GM19372 (cell line): ENCODE results near the gene OR56B1.

Experiments
- ATAC-seq: cut with Tn5 transposase; IDR thresholded peaks from one replicate; pipeline ENCODE4 v1.9.1; 2021; ENCODE audit warnings: mild to moderate bottlenecking, low read depth, moderate library complexity; ENCODE audit not compliant: unreplicated experiment

The OR56B1 gene

DNA sequence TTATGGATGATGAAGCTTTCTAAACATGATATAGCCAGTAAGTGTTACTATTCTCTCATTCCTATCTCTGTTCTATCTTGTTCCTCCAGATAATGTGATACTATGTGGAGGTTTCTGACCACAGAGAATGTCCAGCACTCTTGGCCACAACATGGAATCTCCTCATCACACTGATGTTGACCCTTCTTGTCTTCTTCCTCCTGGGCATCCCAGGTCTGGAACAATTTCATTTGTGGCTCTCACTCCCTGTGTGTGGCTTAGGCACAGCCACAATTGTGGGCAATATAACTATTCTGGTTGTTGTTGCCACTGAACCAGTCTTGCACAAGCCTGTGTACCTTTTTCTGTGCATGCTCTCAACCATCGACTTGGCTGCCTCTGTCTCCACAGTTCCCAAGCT, 9.9 kb upstream of the OR56B1 start:
- no peak for ATAC-seq

DNA sequence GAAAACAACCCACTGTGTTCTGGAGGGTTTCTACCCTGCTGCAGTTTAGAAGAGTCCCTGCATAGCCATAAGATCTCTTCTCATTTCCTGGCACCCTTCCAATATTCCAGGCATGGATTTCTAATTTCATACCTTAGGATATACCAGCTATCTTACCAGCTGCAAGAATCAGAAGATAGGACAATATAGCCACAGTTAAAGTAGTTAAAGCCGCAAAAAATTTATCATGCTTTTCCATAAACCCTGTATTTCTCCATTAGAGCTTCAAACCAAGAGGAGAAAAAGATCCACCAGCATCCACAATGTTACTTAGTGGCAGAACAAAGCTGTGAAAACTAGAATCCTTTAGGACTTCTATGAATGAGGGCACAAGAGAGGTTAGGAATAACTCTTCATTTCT, 8.6 kb upstream of the OR56B1 start:
- no peak for ATAC-seq

DNA sequence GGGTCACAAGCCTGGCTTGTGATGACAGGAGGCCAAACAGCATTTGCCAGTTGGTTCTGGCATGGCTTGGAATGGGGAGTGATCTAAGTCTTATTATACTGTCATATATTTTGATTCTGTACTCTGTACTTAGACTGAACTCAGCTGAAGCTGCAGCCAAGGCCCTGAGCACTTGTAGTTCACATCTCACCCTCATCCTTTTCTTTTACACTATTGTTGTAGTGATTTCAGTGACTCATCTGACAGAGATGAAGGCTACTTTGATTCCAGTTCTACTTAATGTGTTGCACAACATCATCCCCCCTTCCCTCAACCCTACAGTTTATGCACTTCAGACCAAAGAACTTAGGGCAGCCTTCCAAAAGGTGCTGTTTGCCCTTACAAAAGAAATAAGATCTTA, 843 bp downstream of the OR56B1 start:
- ATAC-seq, result no peak

DNA sequence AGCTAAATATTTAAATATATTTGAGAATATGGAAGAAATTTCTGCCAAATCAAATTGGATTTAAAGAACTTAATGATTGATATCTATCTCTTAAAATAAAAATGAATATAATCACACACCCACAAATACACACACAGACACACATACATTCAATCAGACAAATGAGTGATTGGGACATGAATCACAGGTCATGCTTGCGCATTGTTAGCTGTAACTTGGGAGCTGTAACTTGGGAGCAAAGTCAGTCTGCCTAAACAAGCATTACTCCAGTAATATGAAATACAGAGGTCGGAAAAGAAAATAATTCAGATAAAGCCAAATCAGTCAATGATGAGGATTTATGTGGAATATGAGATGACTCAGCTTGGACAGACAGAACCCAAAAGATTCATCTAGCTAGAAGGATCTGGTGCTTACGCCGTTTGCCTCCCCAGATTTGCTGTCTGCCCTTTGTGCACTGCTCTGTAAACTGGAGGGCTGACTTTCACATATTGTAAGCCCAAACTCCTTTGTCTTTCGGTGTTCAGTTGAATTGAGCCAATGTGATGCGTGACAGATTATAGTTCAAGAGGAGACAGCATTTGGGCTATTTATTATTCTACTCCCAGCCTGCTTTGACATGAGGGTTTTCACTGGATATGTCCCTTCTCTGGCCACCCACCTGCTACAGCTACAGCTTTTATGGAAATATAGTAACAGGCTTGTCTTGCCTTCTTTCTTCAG, 1.6 kb downstream of the OR56B1 start:
- no peak for ATAC-seq

DNA sequence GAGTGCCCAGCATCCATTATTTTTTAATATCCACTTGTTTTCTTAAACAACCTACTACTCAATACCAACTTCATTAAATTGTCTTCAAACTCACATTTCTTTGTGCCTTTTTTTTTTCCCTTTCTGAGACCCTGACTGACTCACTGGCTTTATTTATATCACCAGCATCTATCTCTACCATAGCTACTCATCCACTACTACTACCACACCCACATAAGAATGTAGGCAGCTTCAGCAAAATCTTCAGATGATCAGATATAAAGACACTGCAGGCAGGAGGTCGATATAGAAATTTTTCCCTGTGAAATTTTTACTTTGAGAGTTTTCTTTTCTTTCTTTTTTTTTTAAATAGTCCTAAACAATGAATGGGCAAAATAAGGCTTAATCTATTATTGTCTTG, 2.2 kb downstream of the OR56B1 start:
- ATAC-seq, result no peak

DNA sequence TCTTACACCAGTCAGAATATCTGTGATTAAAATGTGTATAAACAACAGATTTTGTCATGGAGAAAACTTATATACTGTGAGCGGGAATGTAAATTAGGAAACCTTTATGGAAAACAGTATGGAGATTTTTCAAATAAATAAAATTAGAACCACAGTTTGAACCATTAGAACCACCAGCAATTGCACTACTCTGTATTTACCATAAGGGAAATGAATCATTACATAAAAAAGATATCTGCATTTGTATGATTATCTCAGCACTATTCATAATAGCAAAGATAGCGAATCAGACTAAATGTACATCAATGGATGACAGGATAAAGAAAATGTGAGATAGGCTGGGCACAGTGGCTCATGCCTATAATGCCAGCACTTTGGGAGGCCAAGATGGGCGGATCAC, 10.4 kb downstream of the OR56B1 start:
- no peak for ATAC-seq

DNA sequence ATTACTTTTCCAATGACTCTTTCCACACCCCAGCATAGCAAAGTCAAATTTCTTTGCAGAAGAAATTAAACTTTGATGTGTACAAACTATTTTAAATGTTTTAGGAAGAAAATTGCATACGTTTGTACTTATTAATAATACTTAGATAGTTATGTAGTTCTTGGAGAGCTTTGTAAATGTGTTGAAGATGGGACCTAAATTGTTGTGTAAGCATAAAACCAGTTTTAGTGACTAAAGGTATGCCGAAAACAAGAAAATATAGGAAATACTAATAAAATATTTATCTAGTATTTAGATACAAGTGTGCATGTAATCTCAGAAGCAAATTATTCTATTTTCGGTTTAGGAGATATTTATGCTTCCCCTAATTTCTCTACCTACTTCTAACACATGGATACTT, 13.6 kb downstream of the OR56B1 start:
- no peak for ATAC-seq

DNA sequence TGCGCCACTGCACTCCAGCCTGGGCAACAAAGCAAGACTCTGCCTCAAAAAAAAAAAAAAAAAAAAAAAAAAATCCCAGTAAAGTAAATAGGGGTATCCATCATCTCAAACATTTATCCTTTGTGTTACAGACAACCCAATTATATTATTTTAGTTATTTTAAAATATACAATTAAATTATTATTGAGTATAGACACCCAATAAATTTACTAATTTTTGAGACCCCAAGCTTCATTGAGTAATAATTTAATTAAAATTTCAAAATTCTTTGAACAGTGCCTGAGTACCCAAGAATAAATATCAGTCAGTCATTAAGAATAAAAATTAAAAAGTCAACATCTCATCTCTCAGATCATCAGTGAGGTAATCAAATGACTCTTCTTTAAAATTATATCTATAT, 17.7 kb downstream of the OR56B1 start, which contains the start of gene OR52N4:
Gene OR52N4 (plus strand): TSS at position 301 of the 400 bp plus-strand sequence. CDS start 498 bp downstream, outside the sequence.
- ATAC-seq, result no peak

DNA sequence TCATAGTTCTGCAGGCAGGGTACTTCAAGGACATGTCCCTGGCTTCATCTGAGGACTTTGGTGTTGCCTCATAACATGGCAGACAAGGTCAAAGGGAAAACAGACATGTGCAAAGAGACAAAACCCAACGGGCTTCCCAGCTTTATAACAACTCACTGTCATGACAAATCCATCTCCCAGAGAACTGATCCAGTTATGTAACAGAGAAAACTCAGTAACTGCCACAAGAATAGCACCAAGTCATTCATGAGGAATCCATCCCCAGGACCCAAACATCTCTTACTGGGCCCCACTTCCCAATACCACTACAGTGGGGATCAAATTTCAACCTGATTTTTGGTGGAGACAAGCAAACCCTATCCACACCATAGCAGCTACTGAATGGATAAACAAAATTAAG, 30.8 kb downstream of the OR56B1 start:
- ATAC-seq, result no peak

DNA sequence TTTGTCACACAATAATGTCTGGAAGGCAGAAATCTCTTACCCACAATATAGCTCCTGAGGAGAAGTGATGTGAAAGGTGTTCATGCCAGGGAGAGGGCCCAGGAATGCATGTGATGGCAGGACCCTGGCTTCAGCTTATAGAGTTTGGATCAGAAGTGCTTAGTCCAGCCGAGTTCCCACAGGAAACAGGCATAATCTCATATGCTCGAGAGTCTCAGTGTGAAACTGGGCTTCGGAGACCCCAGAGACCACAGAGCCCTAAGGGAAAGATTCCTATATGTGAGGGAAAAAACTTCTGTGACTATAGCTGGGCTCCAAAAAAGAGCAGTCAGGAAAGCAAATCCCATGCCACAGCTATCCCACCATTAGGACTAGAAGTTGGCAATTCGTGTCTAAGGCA, 47.0 kb downstream of the OR56B1 start, which contains the start of gene OR52N5:
Gene OR52N5 (minus strand): TSS at position 101 of the 400 bp plus-strand sequence. CDS start 4,721 bp downstream, outside the sequence.
- ATAC-seq, result no peak
